K562 (cell line): Measurements from ENCODE around the gene GLIPR1. TPM values are rescaled to one million over a fixed set of nuclear protein-coding genes. Genes with fewer than 3 reads are reported as not detected.

Source experiments
- FOXJ3 ChIP-seq: sonication (generic); formaldehyde crosslinking; IDR thresholded peaks from 2 replicates; pipeline ENCODE4 v1.4.0; 2020; ENCODE audit warnings: mild to moderate bottlenecking, missing genetic modification reagents
- TAF1 ChIP-seq: IDR thresholded peaks from 2 replicates; pipeline ENCODE4 v1.6.1; 2011; ENCODE audit warnings: mild to moderate bottlenecking, low read length, moderate library complexity; ENCODE audit not compliant: insufficient read depth, control insufficient read depth, severe bottlenecking; ENCODE audit errors: extremely low read depth
- U2AF1 ChIP-seq: fragments of 200-400 bp; formaldehyde crosslinking; optimal IDR thresholded peaks from 2 replicates; pipeline ENCODE3; 2017; ENCODE audit warnings: mild to moderate bottlenecking, low read depth, low read length, moderate library complexity
- ZNF184 ChIP-seq: sonication (generic); formaldehyde crosslinking; IDR thresholded peaks from 2 replicates; pipeline ENCODE4 v1.5.0; 2020; ENCODE audit warnings: missing genetic modification reagents
- ZNF197 ChIP-seq: fragments of 200-800 bp; sonication (Bioruptor generic); IDR thresholded peaks from 2 replicates; pipeline ENCODE4 v1.6.1; 2016; ENCODE audit warnings: low read depth, missing genetic modification characterization, missing compliant biosample characterization
- ZNF3 ChIP-seq: fragments of 250-450 bp; sonication (Bioruptor Pico); IDR thresholded peaks from 2 replicates; pipeline ENCODE4 v1.5.0; 2021; ENCODE audit warnings: mild to moderate bottlenecking, moderate library complexity
- polyA plus RNA-seq, 8 experiments: library from polyadenylated mRNA; depleted of rRNA in 4 of 8; stranded (reverse) in 5 of 8; unstranded in 3 of 8; fragments of >200 nt; fragmentation: Nextera tagmentation in 2 of 8; fragmentation: Illumina TruSeq in 1 of 8; extraction: Ambion mirVana in 2 of 8; extraction: Trizol in 1 of 8; gene quantifications; 2 replicates each; pipeline versions ENCODE4 v1.2.1 to v1.2.3, GENCODE V29; 2011 to 2014; ENCODE audit warnings: inconsistent platforms in 1 of 8, missing spikeins in 1 of 8
- total RNA-seq, 7 experiments: library from RNA; depleted of rRNA in 6 of 7; stranded (reverse); fragments of >200 nt in 6 of 7; fragmentation: Illumina TruSeq in 2 of 7; extraction: Trizol in 2 of 7; gene quantifications; 2 replicates each; pipeline versions ENCODE4 v1.2.1 to v1.2.3, GENCODE V29; 2011 to 2021; ENCODE audit warnings: low replicate concordance in 1 of 7
- TF ChIP-seq, protein P1 (sequence below), 2 experiments: fragments of 450-650 bp; formaldehyde crosslinking in 1 of 2; IDR thresholded peaks; 2 replicates each; pipeline versions ENCODE4 v1.4.0 to v1.6.1; 2014 to 2020; ENCODE audit warnings: mild to moderate bottlenecking in 2 of 2, borderline replicate concordance in 1 of 2, low read depth in 1 of 2
- TF ChIP-seq, protein P2 (sequence below): sonication (generic); formaldehyde crosslinking; IDR thresholded peaks from 2 replicates; pipeline ENCODE4 v1.8.0; 2022; ENCODE audit warnings: mild to moderate bottlenecking, low read depth, missing genetic modification reagents
- TF ChIP-seq, protein P3 (sequence below): fragments of 250-450 bp; sonication (Bioruptor Pico); IDR thresholded peaks from 2 replicates; pipeline ENCODE4 v1.8.0; 2021; ENCODE audit warnings: mild to moderate bottlenecking, moderate library complexity
- TF ChIP-seq, protein P4 (sequence below): fragments of 450-650 bp; IDR thresholded peaks from 2 replicates; pipeline ENCODE4 v1.7.0; 2016; ENCODE audit warnings: borderline replicate concordance
- TF ChIP-seq, protein P5 (sequence below): sonication (generic); formaldehyde crosslinking; IDR thresholded peaks from 2 replicates; pipeline ENCODE4 v1.8.1; 2022; ENCODE audit warnings: missing genetic modification reagents

GLIPR1 gene
- total and polyA plus RNA-seq, 9 of the 15 experiments (the other 6 are each of a cell fraction or from before 2014, with no cell fraction given): 0.26 to 2.1 (median 1.2) TPM

DNA sequence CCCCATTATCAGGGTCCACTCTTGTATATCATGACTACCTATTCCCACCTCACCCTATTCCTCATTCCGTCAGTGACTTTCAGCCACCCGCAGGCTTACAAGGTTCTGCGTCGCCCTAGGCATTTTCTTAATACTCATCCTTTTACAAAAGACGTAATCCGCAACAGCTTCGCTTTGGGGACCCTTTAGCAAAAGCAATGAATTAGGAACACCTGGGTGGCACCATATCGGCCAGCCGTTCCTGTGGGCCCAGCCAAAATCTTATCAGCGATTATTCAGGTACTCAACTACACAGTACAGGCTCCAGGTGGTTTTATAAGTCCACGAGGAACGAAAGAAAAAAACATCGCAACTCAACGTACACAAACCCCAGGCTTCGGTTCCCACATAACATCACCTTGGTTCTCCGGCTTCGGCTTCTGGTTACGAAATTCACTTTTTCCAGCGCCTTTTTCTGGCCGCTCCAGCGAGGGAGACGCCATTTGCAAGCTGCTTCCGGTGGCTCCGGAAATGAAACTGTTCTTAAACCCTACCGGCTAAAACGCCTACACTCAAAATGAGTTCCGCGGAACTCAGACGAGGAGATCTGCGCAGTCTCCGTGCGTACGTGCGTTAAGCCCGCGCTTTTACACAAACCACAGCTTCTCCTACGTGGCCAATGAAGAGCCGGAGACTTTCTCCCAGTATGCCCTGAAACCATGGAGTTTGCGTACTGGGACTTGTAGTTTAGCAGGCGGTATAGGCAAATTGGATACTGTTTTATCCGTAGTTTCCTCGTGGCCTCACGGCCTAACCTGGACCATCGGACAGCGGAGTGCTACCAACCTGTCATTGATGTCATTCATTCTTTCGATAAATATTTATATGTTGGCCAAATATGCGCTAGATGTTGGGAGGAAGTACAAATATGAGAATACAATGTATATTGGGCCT is 30.8 kb downstream of the GLIPR1 start, which contains the start of gene KRR1 (continued):
- TF ChIP-seq, protein P1, sequence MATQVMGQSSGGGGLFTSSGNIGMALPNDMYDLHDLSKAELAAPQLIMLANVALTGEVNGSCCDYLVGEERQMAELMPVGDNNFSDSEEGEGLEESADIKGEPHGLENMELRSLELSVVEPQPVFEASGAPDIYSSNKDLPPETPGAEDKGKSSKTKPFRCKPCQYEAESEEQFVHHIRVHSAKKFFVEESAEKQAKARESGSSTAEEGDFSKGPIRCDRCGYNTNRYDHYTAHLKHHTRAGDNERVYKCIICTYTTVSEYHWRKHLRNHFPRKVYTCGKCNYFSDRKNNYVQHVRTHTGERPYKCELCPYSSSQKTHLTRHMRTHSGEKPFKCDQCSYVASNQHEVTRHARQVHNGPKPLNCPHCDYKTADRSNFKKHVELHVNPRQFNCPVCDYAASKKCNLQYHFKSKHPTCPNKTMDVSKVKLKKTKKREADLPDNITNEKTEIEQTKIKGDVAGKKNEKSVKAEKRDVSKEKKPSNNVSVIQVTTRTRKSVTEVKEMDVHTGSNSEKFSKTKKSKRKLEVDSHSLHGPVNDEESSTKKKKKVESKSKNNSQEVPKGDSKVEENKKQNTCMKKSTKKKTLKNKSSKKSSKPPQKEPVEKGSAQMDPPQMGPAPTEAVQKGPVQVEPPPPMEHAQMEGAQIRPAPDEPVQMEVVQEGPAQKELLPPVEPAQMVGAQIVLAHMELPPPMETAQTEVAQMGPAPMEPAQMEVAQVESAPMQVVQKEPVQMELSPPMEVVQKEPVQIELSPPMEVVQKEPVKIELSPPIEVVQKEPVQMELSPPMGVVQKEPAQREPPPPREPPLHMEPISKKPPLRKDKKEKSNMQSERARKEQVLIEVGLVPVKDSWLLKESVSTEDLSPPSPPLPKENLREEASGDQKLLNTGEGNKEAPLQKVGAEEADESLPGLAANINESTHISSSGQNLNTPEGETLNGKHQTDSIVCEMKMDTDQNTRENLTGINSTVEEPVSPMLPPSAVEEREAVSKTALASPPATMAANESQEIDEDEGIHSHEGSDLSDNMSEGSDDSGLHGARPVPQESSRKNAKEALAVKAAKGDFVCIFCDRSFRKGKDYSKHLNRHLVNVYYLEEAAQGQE (IDR thresholded peaks at IDR 0.05; ENCODE audit: borderline replicate concordance): no peak
- TF ChIP-seq, protein P1 (CRISPR knock-in tag; IDR thresholded peaks at IDR 0.05; ENCODE audit: low read depth): no peak
- TF ChIP-seq FOXJ3 (CRISPR knock-in tag): no peak
- TF ChIP-seq ZNF184 (CRISPR knock-in tag): no peak
- peak; percentile 99 for TF ChIP-seq TAF1
- TF ChIP-seq ZNF197 (CRISPR knock-in tag): no peak
- TF ChIP-seq, protein P2, sequence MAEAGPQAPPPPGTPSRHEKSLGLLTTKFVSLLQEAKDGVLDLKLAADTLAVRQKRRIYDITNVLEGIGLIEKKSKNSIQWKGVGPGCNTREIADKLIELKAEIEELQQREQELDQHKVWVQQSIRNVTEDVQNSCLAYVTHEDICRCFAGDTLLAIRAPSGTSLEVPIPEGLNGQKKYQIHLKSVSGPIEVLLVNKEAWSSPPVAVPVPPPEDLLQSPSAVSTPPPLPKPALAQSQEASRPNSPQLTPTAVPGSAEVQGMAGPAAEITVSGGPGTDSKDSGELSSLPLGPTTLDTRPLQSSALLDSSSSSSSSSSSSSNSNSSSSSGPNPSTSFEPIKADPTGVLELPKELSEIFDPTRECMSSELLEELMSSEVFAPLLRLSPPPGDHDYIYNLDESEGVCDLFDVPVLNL (CRISPR knock-in tag): 0 out of 2 replicates have a peak, but pooled peaks have one; percentile 46
- TF ChIP-seq, protein P3, sequence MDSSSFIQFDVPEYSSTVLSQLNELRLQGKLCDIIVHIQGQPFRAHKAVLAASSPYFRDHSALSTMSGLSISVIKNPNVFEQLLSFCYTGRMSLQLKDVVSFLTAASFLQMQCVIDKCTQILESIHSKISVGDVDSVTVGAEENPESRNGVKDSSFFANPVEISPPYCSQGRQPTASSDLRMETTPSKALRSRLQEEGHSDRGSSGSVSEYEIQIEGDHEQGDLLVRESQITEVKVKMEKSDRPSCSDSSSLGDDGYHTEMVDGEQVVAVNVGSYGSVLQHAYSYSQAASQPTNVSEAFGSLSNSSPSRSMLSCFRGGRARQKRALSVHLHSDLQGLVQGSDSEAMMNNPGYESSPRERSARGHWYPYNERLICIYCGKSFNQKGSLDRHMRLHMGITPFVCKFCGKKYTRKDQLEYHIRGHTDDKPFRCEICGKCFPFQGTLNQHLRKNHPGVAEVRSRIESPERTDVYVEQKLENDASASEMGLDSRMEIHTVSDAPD: no peak
- no peak for TF ChIP-seq U2AF1
- no peak for TF ChIP-seq ZNF3 (CRISPR knock-in tag)
- TF ChIP-seq, protein P4, sequence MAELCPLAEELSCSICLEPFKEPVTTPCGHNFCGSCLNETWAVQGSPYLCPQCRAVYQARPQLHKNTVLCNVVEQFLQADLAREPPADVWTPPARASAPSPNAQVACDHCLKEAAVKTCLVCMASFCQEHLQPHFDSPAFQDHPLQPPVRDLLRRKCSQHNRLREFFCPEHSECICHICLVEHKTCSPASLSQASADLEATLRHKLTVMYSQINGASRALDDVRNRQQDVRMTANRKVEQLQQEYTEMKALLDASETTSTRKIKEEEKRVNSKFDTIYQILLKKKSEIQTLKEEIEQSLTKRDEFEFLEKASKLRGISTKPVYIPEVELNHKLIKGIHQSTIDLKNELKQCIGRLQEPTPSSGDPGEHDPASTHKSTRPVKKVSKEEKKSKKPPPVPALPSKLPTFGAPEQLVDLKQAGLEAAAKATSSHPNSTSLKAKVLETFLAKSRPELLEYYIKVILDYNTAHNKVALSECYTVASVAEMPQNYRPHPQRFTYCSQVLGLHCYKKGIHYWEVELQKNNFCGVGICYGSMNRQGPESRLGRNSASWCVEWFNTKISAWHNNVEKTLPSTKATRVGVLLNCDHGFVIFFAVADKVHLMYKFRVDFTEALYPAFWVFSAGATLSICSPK: no peak
- TF ChIP-seq, protein P5, sequence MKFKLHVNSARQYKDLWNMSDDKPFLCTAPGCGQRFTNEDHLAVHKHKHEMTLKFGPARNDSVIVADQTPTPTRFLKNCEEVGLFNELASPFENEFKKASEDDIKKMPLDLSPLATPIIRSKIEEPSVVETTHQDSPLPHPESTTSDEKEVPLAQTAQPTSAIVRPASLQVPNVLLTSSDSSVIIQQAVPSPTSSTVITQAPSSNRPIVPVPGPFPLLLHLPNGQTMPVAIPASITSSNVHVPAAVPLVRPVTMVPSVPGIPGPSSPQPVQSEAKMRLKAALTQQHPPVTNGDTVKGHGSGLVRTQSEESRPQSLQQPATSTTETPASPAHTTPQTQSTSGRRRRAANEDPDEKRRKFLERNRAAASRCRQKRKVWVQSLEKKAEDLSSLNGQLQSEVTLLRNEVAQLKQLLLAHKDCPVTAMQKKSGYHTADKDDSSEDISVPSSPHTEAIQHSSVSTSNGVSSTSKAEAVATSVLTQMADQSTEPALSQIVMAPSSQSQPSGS (CRISPR knock-in tag): no peak
